Panc1 (cell line): ENCODE data around the gene BCAS3. TPM values are rescaled to one million over a fixed set of nuclear protein-coding genes. Genes with fewer than 3 reads are reported as not detected.

Experiments used
- ATAC-seq: fragments of 200-7000 bp; cut with Tn5 transposase; 2 replicates; pipeline ENCODE4 v1.9.1; 2020; ENCODE audit warnings: mild to moderate bottlenecking, moderate library complexity
- BruUV-seq: library from RNA; stranded (reverse); fragments of 400-500 nt; replicated peaks from 2 replicates; lab custom pipeline; 2021; lab: Mats Ljungman, UMichigan
- CTCF ChIA-PET: fragments of 300-600 bp; sonication (Branson Sonifier 250); formaldehyde crosslinking; loops from one replicate; lab custom pipeline; 2022; ENCODE audit warnings: antibody characterized with exemption; lab: Charles Lee
- POLR2A ChIA-PET: fragments of 300-600 bp; sonication (Branson Sonifier 250); formaldehyde crosslinking; loops from one replicate; lab custom pipeline; 2022; ENCODE audit warnings: antibody characterized with exemption; lab: Charles Lee
- DNase-seq: peaks from one replicate; pipeline ENCODE4 v3.0.0-alpha.2; 2010; ENCODE audit warnings: low read depth, low spot score
- H3K27ac ChIP-seq: 2 replicates; pipeline ENCODE4 v1.5.1; 2011; ENCODE audit warnings: mild to moderate bottlenecking, low read length, inconsistent platforms
- H3K27me3 ChIP-seq: fragments of 200-500 bp; sonication (Bioruptor generic); 2 replicates; pipeline ENCODE4 v1.6.0; 2014; ENCODE audit warnings: low read length, inconsistent platforms; ENCODE audit not compliant: control insufficient read depth, insufficient read depth
- H3K36me3 ChIP-seq: fragments of 200-500 bp; sonication (Bioruptor generic); 2 replicates; pipeline ENCODE4 v1.5.1; 2014; ENCODE audit warnings: inconsistent platforms, mild to moderate bottlenecking, low read length, moderate library complexity; ENCODE audit not compliant: control insufficient read depth, insufficient read depth
- H3K4me1 ChIP-seq: 2 replicates; pipeline ENCODE4 v1.5.1; 2011; ENCODE audit warnings: inconsistent platforms, mild to moderate bottlenecking, low read length, moderate library complexity; ENCODE audit not compliant: control insufficient read depth, insufficient read depth
- H3K4me3 ChIP-seq, 2 experiments: 2 replicates each; pipeline ENCODE4 v1.5.1; 2011 to 2012; ENCODE audit warnings: low read depth in 2 of 2, low read length in 2 of 2, mild to moderate bottlenecking in 2 of 2, inconsistent platforms in 1 of 2, moderate library complexity in 1 of 2
- H3K9me3 ChIP-seq: fragments of 200-500 bp; sonication (Bioruptor generic); 2 replicates; pipeline ENCODE4 v1.5.1; 2014; ENCODE audit warnings: low read depth, mild to moderate bottlenecking, inconsistent platforms, low read length, moderate library complexity; ENCODE audit not compliant: control insufficient read depth, insufficient read depth
- CTCF ChIP-seq: fragments of 450-650 bp; IDR thresholded peaks from 2 replicates; pipeline ENCODE4 v1.5.1; 2017; ENCODE audit warnings: mild to moderate bottlenecking
- POLR2AphosphoS5 ChIP-seq: IDR thresholded peaks from 2 replicates; pipeline ENCODE4 v1.6.1; 2012; ENCODE audit warnings: mild to moderate bottlenecking, low read depth, low read length, moderate library complexity
- REST ChIP-seq, 2 experiments: IDR thresholded peaks; 2 replicates each; pipeline ENCODE4 v1.6.1; 2011 to 2012; ENCODE audit warnings: low read depth in 2 of 2, control low read depth in 1 of 2, low read length in 1 of 2, mild to moderate bottlenecking in 1 of 2, moderate library complexity in 1 of 2; ENCODE audit not compliant: insufficient read depth in 1 of 2
- SIN3A ChIP-seq: IDR thresholded peaks from 2 replicates; pipeline ENCODE4 v1.6.1; 2012; ENCODE audit warnings: low read depth, mild to moderate bottlenecking, low read length, moderate library complexity, borderline replicate concordance; ENCODE audit not compliant: insufficient read depth
- TCF7L2 ChIP-seq: IDR thresholded peaks from 2 replicates; pipeline ENCODE4 v1.6.1; 2011; ENCODE audit warnings: mild to moderate bottlenecking, low read depth, low read length, inconsistent platforms
- in situ Hi-C: cut with HindIII; loops from 2 replicates; pipeline ENCODE4 v1.10.0; 2016; ENCODE audit warnings: low sequenced_read_pairs, low pct_unique_long_range_greater_than_20kb
- intact Hi-C: fragments of 100-400 bp; cut with micrococcal nuclease; formaldehyde crosslinking; loops from one replicate; pipeline ENCODE4 v1.10.0; 2022; ENCODE audit not compliant: unreplicated experiment
- total RNA-seq: library from RNA; stranded (reverse); gene quantifications from one replicate; pipeline ENCODE4 v1.2.1, GENCODE V29; 2021; ENCODE audit not compliant: unreplicated experiment

The BCAS3 gene
- total RNA-seq, 1 experiment from 2014 or later = 9.3 TPM

- Histone ChIP-seq H3K36me3 (no peaks in the 10 kb centered on the region; the same call in 1 of the 2 replicates), H3K9me3 (no peaks in the 10 kb centered on the region), H3K27ac (no peak overlapping the region), H3K4me3 (no peak overlapping the region), H3K27me3 (no peaks in the 10 kb centered on the region), H3K4me1 (no peaks in the 10 kb centered on the region)
- in situ Hi-C loops = no loop called here
- no peak for ATAC-seq
- DNase-seq = no peak
- TF ChIP-seq SIN3A = no peak
- no peak for TF ChIP-seq REST (IDR thresholded peaks at IDR 0.05; ENCODE audit: insufficient read depth in 1 of 2, low read depth in 2 of 2, low read length in 1 of 2)
- TF ChIP-seq CTCF = no peak
- TF ChIP-seq TCF7L2 = no peak
- TF ChIP-seq POLR2AphosphoS5 = no peak
- ChIA-PET CTCF (no interaction called here), POLR2A (no interaction called here)
- TSS peak; percentile 76 for BruUV-seq
- intact Hi-C loops = no loop called here
These were observed 1.6 kb downstream of the BCAS3 start for GRCh38 chr17:60679287-60679686.

GRCh38 chr17:60680754-60681153, 3.1 kb downstream of the BCAS3 start:
- ChIA-PET CTCF (no interaction called here), POLR2A (no interaction called here)
- Histone ChIP-seq H3K36me3 (no peaks in the 10 kb centered on the region; the same call in 1 of the 2 replicates), H3K9me3 (no peaks in the 10 kb centered on the region), H3K27me3 (no peaks in the 10 kb centered on the region), H3K27ac (no peak overlapping the region), H3K4me3 (no peak overlapping the region), H3K4me1 (no peaks in the 10 kb centered on the region)
- BruUV-seq = no TSS peak
- ATAC-seq (no peak), DNase-seq (no peak)
- intact Hi-C loops = no loop called here
- in situ Hi-C loops = no loop called here
- TF ChIP-seq SIN3A = no peak
- no peak for TF ChIP-seq POLR2AphosphoS5
- no peak for TF ChIP-seq REST (IDR thresholded peaks at IDR 0.05; ENCODE audit: insufficient read depth in 1 of 2, low read depth in 2 of 2, low read length in 1 of 2)
- TF ChIP-seq TCF7L2 = no peak
- no peak for TF ChIP-seq CTCF
